Measurements from ENCODE around the gene NYAP2.

The NYAP2 gene

GRCh38 chr2:225487878-225488416 lies 88.4 kb downstream of the NYAP2 start:
- no peak for DNase-seq

GRCh38 chr2:225488743-225489142 lies 89.2 kb downstream of the NYAP2 start:
- DNase-seq, result no peak

DNA sequence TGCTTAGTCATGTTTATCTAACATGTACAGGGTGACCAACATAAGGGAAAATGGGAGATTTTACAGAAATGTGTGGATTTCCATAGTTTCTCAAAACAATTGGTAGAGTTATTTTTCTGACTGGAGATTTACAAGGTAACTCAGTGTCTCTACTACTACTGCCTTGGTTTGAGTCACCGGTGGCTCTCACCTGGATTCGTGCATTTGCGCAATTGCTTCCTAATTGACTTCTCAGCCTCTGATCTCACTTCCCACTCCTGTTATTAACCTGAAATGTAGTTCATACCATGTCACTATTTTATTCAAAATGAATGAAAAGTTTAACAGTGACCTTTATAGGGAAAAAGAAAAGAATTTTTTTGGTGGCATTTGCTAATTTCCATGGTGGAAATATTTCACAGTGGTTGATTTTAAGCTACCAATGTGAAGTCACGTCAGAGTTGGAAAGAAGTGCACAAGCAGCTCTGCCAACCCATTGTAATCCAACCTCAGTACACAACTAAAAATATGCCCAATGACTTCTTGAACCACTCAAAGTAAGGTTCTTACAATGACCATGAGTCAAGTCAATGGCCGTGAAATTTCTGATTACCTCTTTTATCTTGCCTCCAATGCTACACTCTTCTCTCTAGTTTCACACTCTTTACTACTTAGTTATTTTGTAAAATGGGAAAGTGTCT lies 94.0 kb downstream of the NYAP2 start:
- no peak for DNase-seq

- DNase-seq, result no peak
These were observed 94.6 kb downstream of the NYAP2 start for GRCh38 chr2:225494100-225494459.

DNA sequence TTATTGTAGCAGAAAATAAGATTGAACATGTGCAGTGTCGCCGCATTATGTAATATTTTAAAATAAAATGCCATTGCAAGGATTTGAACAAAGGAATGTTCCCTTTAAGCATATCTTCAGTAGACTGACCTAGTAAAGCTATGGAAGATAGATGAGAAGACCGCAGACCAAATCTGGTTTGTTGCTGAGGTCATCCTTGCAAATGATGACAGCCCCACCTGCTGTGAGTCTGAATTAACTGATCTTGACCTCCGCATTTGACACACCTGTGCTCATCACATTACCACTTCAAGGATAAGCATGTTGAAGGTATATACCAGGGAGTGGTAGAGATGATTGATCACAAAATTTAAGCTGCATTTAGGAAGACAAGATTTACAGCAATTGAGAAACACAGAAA lies 96.2 kb downstream of the NYAP2 start:
- no peak for DNase-seq

GRCh38 chr2:225496568-225496967 lies 97.1 kb downstream of the NYAP2 start:
- no peak for DNase-seq

- DNase-seq, result no peak
These were observed 97.7 kb downstream of the NYAP2 start for GRCh38 chr2:225497166-225497565.

DNA sequence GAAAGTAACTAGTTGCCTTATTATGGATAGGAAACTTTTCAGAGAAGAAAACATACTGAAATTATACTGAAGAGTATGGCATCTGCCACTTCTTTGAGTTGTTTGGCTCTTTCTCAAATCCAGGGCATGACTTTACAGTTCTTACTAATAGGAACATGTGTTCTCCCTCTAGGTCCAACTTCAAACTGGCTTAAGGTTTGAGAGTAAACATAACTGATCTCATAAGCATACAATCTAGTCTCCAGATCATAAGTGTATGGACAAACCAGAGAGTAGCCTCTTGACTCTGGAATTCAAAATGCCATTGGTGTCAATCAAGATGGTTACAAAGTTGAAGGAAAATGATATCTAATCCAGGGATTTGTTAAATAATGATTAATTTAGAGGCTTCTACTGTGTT lies 101.5 kb downstream of the NYAP2 start:
- no peak for DNase-seq

- DNase-seq, result no peak
These were observed 103.5 kb downstream of the NYAP2 start for GRCh38 chr2:225502971-225503370.

GRCh38 chr2:225510796-225511195 lies 111.3 kb downstream of the NYAP2 start:
- DNase-seq, result no peak

DNA sequence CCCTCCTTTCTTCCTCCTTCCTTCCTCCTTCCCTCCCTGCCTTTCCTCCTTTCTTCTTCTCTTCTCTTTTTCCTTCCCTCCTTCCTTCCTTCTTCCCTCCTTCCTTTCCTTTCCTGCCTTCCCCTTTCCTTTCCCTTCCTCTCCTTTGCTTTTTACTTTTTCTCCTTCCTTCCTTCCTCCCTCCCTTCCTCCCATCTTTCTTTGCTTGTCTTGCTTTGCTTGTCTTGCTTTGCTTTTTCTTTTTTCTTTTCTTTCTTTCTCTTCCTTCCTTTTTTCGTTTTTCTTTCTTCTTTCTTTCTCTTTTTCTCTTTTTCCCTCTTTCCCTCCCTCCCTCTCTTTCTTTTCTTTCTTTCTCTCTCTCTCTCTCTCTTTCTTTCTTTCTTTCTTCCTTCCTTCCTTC lies 113.0 kb downstream of the NYAP2 start:
- DNase-seq, result no peak

DNA sequence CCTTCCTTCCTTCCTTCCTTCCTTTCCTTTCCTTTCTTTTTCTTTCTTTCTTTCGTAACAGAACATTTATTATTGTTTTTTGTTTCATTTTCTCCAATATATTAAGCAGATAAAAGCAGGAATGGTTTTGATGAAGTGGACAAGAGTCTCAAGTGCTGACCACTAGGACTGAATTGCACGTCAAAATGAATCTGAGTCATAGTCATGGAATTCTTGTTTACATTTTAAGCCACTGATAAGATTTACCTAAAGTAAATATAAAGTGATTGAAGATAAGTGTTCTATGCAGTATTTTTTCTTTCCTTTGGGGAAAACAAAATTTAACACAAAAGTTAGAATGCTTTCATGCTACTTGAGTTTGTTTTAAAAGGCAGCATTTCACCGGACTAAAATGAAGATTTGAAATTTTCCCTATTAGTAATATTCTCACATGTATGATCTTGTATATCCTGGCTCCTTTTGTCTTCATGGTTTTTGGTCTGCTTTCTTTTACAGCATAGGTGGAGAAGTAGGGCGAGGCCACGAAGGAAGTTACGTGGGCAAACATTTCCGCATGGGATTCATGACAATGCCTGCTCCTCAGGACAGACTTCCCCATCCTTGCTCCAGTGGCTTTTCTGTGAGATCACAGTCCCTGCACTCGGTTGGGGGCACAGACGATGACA lies 113.5 kb downstream of the NYAP2 start:
- no peak for DNase-seq

DNA sequence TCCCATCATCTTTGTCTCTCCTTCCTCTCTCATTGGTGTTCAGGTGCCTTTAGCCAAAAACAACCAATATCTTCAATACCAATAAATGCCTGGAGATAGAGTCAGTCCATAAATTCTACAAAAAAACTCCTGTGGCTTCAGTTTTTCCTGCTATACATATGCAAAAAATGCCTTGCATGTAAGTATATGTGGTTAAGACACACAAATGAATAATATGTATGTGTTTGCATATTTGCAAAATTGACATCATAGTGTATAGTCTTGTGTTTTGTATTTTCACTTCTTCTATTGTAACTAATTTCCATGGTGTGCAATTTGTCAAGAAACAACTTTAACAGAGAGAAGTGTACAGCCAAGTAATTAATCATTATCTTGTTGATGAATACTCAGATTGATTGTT lies 115.5 kb downstream of the NYAP2 start:
- no peak for DNase-seq

DNA sequence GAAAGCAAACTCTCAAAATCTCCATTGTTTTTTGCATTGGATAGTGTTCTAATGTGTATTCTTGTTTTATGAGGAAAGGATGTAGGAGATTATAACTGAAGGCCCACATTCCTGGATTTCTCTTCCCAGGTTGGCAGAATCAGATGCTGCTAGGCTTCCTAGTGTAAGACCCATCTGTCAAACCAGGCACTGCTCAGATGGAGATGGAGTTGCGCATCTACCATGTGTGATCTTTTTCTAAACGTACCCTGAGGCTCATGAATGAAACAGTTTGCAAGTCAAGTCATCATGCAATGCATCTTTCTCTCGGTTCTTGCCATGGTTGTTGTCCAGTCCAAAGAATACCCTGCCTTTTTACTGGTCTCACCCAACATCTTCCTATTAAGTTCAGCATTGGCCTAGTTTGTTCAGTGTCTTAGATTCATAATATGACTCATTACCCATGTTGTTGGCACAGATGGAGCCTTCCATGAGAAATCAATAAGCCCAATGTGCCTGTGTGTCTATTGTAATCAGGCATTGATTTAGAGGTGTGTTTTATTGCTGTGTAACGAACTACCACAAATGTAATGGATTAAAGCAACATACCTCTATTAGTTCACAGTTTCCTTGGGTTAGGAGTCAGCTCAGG lies 127.4 kb downstream of the NYAP2 start:
- no peak for DNase-seq

DNA sequence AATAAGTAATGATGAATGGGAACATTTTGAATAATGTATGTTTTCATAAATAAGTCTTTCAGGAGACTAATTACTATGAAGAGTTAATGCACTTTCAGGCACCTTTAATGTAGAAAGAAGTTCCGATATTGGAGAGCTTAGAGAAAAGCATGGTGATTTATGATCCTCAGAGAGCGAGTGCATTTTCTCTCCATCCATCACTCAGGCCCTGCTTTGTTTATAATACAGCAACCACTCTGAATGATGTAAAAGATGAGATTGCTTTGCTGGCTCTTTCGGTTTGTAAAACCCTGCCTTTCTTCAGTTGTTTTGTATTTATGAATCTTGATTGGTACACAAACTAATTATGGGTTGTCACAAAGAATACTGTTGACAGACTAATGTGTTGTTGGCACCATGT lies 132.0 kb downstream of the NYAP2 start:
- DNase-seq, result no peak

DNA sequence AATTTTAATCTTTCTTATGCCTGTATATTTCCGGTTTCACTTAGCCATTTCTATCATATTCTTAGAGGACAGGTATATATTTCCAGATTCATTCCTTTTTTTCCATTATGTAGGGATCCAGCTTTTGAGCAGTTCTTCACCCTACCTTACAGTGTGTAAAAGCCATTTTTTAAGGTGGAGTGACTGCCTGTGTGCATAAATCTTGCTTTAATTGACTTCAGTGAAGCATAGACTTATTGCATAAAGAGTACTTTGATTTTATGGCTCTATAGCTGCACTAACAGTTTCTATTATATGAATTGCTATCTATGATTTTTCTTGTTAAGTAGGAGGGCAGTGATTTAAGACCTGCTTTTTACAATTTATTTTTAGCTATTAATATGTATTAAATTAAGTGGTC lies 132.6 kb downstream of the NYAP2 start:
- DNase-seq, result no peak

DNA sequence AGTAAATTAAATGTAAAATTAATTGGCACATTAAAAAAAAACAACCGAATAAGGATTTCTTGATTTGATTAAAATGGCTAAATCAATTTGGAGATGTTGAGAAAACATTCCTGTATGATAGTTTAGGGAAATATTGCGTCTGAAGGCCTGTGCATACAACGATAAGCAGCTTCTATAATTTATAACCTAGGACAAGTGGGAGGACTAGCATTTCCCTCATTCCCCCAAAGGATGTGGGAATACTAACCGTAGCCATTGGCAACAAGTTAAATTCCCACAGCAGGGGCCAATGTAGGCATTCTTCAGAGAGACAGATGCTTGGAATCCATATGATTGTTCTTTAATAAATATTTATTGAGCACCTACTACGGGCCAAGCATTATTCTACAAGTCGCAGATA lies 134.5 kb downstream of the NYAP2 start:
- no peak for DNase-seq

DNA sequence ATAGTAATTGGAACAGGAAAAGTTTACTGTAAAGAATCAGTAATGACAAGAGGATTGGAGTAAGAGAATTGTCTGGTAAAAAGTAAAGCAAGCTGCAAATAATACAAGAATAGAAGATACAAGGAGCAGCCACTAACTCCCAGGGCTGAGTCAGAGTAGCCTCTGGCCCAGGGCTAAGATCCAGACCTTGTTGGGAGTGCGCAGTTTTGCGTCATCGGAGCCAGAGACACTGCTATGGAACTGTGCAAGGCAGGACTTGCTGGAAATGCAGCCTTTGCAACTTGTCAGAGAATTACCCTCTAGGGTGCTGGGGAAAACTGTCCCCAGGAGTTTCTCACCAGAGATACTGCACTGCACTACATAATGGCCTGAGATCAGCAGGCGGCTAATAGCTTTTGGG lies 135.2 kb downstream of the NYAP2 start:
- no peak for DNase-seq

DNA sequence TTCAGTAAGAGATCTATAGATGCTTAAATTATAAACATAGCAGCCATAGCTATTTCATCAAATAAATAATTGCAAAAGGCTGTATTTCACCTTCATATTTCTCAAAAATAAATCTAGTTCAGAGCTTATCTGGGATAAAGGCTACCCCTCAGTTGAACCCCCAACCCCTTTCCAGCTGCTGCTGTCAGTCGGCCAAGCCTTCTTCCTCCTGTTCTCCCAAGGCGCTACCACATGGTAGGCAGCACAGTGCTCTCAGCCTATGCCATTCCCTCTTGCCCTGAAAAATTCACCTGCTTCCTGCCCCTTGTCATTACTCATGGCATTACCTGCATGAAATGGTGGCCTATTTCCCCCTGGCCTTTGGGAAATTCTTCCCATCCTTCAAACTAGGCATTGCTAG lies 136.5 kb downstream of the NYAP2 start:
- DNase-seq, result no peak

DNA sequence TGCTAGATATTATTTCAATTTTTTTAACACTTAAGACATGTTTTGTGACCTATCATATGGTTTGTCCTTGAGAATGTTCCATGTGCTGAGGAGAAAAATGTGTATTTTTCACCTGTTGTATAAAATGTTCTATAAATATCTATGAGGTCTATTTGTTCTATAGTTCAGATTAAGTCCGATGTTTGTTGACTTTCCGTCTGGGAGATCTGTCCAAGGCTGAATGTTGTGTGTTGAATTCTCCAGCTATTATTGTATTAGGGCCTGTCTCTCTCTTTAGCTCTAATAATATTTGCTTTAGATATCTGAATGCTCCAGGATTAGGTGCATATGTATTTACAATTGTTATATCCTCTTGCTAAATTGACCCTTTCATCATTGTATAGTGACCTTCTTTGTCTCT lies 144.1 kb downstream of the NYAP2 start:
- no peak for DNase-seq

DNA sequence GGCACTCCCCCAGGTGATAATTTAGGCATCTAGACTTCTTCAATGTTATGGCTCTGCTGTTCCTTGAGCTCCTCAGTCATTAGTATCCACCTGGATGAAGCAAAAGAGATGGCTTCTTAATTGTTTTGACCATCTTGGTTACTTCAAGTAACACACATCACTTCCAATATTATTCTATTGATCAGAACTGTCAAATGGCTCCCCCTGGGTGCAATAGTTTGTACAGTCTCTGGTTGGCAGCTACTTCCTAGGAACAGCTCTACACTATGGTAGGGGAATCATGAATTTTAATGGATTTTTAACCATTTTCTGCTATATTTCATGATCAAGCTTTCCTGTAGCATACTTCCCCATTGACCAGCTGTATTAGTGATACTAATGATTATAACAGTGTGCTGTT lies 157.0 kb downstream of the NYAP2 start:
- no peak for DNase-seq

- DNase-seq, result no peak
These were observed 159.0 kb downstream of the NYAP2 start for GRCh38 chr2:225558399-225559071.

- no peak for DNase-seq
These were observed 159.5 kb downstream of the NYAP2 start for GRCh38 chr2:225559072-225559415.

DNA sequence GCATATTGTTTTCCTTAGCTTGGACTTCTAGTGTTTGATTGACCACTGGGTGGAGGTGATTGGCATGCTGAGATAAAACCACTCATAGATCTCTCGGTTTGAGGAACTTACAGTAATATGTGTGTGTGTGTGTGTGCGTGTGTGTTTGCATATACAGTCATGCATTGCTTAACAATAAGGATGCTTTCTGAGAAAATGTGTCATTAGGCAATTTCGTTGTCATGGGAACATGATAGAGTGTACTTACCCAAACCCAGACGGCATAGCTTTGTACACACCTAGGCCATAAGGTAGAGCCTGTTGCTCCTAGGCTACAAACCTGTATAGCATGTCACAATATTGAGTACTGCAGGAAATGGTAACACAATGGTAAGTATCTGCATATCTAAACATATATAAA lies 167.3 kb downstream of the NYAP2 start:
- no peak for DNase-seq

Measured in NCI-H1694 (cell line).